Endothelial cell of umbilical vein (primary cell): ENCODE results near the gene PPP5C. TPM values are rescaled to one million over a fixed set of nuclear protein-coding genes. Genes with fewer than 3 reads are reported as not detected.

Source experiments
- BruUV-seq: library from RNA; stranded (reverse); fragments of 400-500 nt; replicated peaks from 2 replicates; lab custom pipeline; 2021; lab: Mats Ljungman, UMichigan
- CTCF ChIA-PET: fragments of 300-600, 350-600 bp; sonication (Branson Sonifier 250); formaldehyde crosslinking; loops from one replicate; lab custom pipeline; 2021; ENCODE audit warnings: antibody characterized with exemption, inconsistent platforms; lab: Charles Lee
- POLR2A ChIA-PET: fragments of 300-600, 350-600 bp; sonication (Branson Sonifier 250); formaldehyde crosslinking; loops from one replicate; lab custom pipeline; 2021; ENCODE audit warnings: antibody characterized with exemption, inconsistent platforms; lab: Charles Lee
- DNase-seq: peaks from one replicate; pipeline ENCODE4 v3.0.0-alpha.2; 2011; ENCODE audit warnings: low read depth, low spot score
- FAIRE-seq: peaks from 2 replicates; lab custom pipeline; 2011; peaks lifted over from hg19 to GRCh38; lab: Jason Lieb, UNC
- H2AFZ ChIP-seq: 2 replicates; pipeline ENCODE4 v1.6.0; 2012; ENCODE audit warnings: low read depth, low read length, control low read depth, inconsistent platforms
- H3K27ac ChIP-seq: 2 replicates; pipeline ENCODE4 v1.5.1; 2011; ENCODE audit warnings: low read depth, mild to moderate bottlenecking, control low read depth, low read length, moderate library complexity; ENCODE audit not compliant: insufficient read depth
- H3K27me3 ChIP-seq, 2 experiments: 2 replicates each; pipeline versions ENCODE4 v1.6.0 to v1.6.1; 2011; ENCODE audit warnings: low read length in 2 of 2, mixed read lengths in 1 of 2; ENCODE audit not compliant: control insufficient read depth in 2 of 2, insufficient read depth in 2 of 2
- H3K36me3 ChIP-seq, 2 experiments: 2 replicates in 1 of 2; 3 replicates in 1 of 2; pipeline ENCODE4 v1.5.1; 2011; ENCODE audit warnings: low read length in 2 of 2, mild to moderate bottlenecking in 1 of 2, moderate library complexity in 1 of 2; ENCODE audit not compliant: control insufficient read depth in 2 of 2, insufficient read depth in 2 of 2; ENCODE audit errors: extremely low read depth in 1 of 2
- H3K4me1 ChIP-seq: 3 replicates; pipeline ENCODE4 v1.5.1; 2011; ENCODE audit warnings: mild to moderate bottlenecking, low read length; ENCODE audit not compliant: control insufficient read depth, insufficient read depth; ENCODE audit errors: extremely low read depth
- H3K4me2 ChIP-seq: 2 replicates; pipeline ENCODE4 v1.6.1; 2011; ENCODE audit warnings: low read length, control low read depth, mixed read lengths; ENCODE audit not compliant: insufficient read depth
- H3K4me3 ChIP-seq, 3 experiments: fragments of 200-600 bp in 1 of 3; sonication (generic), shearing (Covaris generic) in 1 of 3; replicated peaks in 1 of 3; 2 replicates each; pipeline ENCODE4 v1.5.1; 2011 to 2016; ENCODE audit warnings: control low read depth in 3 of 3, low read length in 3 of 3, mild to moderate bottlenecking in 2 of 3, inconsistent platforms in 1 of 3, low read depth in 1 of 3, moderate library complexity in 1 of 3; ENCODE audit not compliant: insufficient read depth in 1 of 3
- H3K79me2 ChIP-seq: 2 replicates; pipeline ENCODE4 v1.6.0; 2012; ENCODE audit warnings: low read length, inconsistent platforms; ENCODE audit not compliant: control insufficient read depth, insufficient read depth
- H3K9ac ChIP-seq: replicated peaks from 2 replicates; pipeline ENCODE3; 2011; ENCODE audit warnings: low read length, control low read depth; ENCODE audit not compliant: insufficient read depth; ENCODE audit errors: extremely low read depth
- H3K9me1 ChIP-seq: replicated peaks from 3 replicates; pipeline ENCODE4 v1.6.0; 2011; ENCODE audit warnings: mild to moderate bottlenecking, low read length; ENCODE audit not compliant: control insufficient read depth, insufficient read depth; ENCODE audit errors: extremely low read depth
- H3K9me3 ChIP-seq: replicated peaks from 2 replicates; pipeline ENCODE4 v1.5.1; 2012; ENCODE audit warnings: low read length, inconsistent platforms; ENCODE audit not compliant: control insufficient read depth, insufficient read depth
- H4K20me1 ChIP-seq: replicated peaks from 2 replicates; pipeline ENCODE3; 2011; ENCODE audit warnings: mild to moderate bottlenecking, low read length; ENCODE audit not compliant: control insufficient read depth, insufficient read depth; ENCODE audit errors: extremely low read depth
- CTCF ChIP-seq, 2 donors: IDR thresholded peaks; 1 replicate in 1 of 2; 2 replicates in 1 of 2; pipeline ENCODE4 v1.5.1; 2011; ENCODE audit warnings: low read length in 2 of 2, mild to moderate bottlenecking in 2 of 2, moderate library complexity in 2 of 2, control low read depth in 1 of 2, inconsistent platforms in 1 of 2, low read depth in 1 of 2; ENCODE audit not compliant: insufficient read depth in 1 of 2; ENCODE audit errors: extremely low read depth in 1 of 2
- EZH2 ChIP-seq: IDR thresholded peaks from 2 replicates; pipeline ENCODE4 v1.6.1; 2012; ENCODE audit warnings: borderline replicate concordance, low read depth, mild to moderate bottlenecking, moderate library complexity, low read length, inconsistent platforms; ENCODE audit not compliant: severe bottlenecking
- FOS ChIP-seq: IDR thresholded peaks from 2 replicates; pipeline ENCODE4 v1.6.1; 2011; ENCODE audit warnings: mild to moderate bottlenecking, low read length, moderate library complexity, borderline replicate concordance; ENCODE audit not compliant: insufficient read depth
- GATA2 ChIP-seq: IDR thresholded peaks from 2 replicates; pipeline ENCODE4 v1.7.0; 2011; ENCODE audit warnings: low read depth, mild to moderate bottlenecking, moderate library complexity, mixed read lengths, low read length; ENCODE audit not compliant: insufficient read length, insufficient read depth
- JUN ChIP-seq: IDR thresholded peaks from 2 replicates; pipeline ENCODE4 v1.6.1; 2011; ENCODE audit warnings: borderline replicate concordance, low read depth; ENCODE audit not compliant: insufficient read length, insufficient read depth
- MYC ChIP-seq: IDR thresholded peaks from one replicate; pipeline ENCODE4 v1.6.1; 2011; ENCODE audit warnings: mild to moderate bottlenecking, low read depth, low read length
- POLR2A ChIP-seq: IDR thresholded peaks from 2 replicates; pipeline ENCODE4 v1.6.1; 2012; ENCODE audit warnings: low read depth, mild to moderate bottlenecking, control low read depth, low read length
- POLR2AphosphoS5 ChIP-seq: IDR thresholded peaks from 2 replicates; pipeline ENCODE4 v1.6.1; 2012; ENCODE audit warnings: low read depth, mild to moderate bottlenecking, control low read depth, low read length, moderate library complexity; ENCODE audit not compliant: insufficient read depth
- dilution Hi-C: fragments of 300-500 bp; cut with MboI; formaldehyde crosslinking; loops from one replicate; pipeline ENCODE4 v1.15.0; 2019; ENCODE audit warnings: low sequenced_read_pairs; ENCODE audit not compliant: extremely low pct_ligation_motif_present
- intact Hi-C: fragments of 100-400 bp; cut with micrococcal nuclease; formaldehyde crosslinking; loops from one replicate; pipeline ENCODE4 v1.10.0; 2022
- polyA plus RNA-seq, 4 experiments: library from polyadenylated mRNA; depleted of rRNA in 3 of 4; stranded (reverse) in 3 of 4; unstranded in 1 of 4; fragments of >200 nt; gene quantifications; 2 replicates each; pipeline versions ENCODE4 v1.2.1 to v1.2.3, GENCODE V29; 2011 to 2012; ENCODE audit warnings: missing spikeins in 1 of 4
- total RNA-seq: library from RNA; stranded (reverse); gene quantifications from 2 replicates; pipeline ENCODE4 v1.2.3, GENCODE V29; 2021
- TF ChIP-seq, protein P1 (sequence below): IDR thresholded peaks from 2 replicates; pipeline ENCODE4 v1.6.1; 2011; ENCODE audit not compliant: insufficient read depth, insufficient read length

The PPP5C gene
- total and polyA plus RNA-seq, 2 donors (not counting 3 experiments of a cell fraction or from before 2014, with no cell fraction given), result 114 to 172 TPM

DNA sequence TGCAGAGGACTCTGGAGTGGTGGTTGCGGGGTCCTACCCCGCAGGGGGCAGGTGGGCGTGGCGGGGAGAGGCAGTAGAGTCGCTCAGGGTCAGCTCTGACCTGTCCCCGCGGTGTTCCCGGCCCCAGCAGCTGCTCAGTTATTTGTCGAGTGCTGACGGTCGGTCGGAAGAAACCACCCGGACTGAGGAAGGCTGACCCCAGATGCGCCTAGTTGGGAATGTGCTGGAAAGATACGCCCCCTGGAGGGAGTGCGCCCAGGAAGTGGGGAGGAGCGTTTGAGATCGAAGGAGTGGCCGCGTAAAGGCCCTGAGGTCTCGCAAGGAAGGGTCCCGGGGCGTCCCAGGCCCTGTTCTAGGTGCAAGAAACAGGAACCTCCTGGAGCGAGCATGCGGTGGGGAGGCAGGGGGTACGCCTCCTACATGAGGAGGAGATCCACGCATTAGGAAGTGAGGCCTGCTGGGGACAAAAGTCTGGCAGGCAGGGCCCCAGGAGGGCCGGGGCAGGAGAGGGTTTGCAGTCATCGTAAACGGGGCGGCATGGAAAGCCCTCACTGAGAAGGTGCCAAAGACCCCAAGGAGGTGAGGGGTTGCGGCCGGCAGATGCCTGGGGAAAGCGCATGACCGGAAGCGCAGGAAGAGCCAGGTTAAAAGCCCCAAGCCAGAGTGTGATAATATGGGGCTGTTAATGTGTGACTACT is 57.3 kb downstream of the PPP5C start:
- intact Hi-C loops (no loop called here), dilution Hi-C loops (no loop called here)
- DNase-seq, result no peak
- no peak overlapping the region for H3K4me3 ChIP-seq
- H3K9me1 ChIP-seq, result no peaks in the 10 kb centered on the region
- no peak for FAIRE-seq
- POLR2A ChIA-PET, result no interaction called here
- peak overlapping the region; percentile 3 for H2AFZ ChIP-seq
- TF ChIP-seq, protein P1, sequence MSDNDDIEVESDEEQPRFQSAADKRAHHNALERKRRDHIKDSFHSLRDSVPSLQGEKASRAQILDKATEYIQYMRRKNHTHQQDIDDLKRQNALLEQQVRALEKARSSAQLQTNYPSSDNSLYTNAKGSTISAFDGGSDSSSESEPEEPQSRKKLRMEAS, result no peak
- no peak for TF ChIP-seq JUN
- TF ChIP-seq POLR2AphosphoS5, result no peak
- TF ChIP-seq FOS, result no peak
- no peak for TF ChIP-seq CTCF (IDR thresholded peaks at IDR 0.05; ENCODE audit: extremely low read depth in 1 of 2, insufficient read depth in 1 of 2, low read depth in 1 of 2, low read length in 2 of 2)
- no peak for TF ChIP-seq GATA2
- TF ChIP-seq POLR2A, result no peak
- TF ChIP-seq MYC, result no peak
- TF ChIP-seq EZH2, result no peak
- H3K79me2 ChIP-seq, result no peaks in the 10 kb centered on the region
- no peak overlapping the region for H3K4me2 ChIP-seq
- no peaks in the 10 kb centered on the region for H3K4me1 ChIP-seq
- no peak overlapping the region for H3K9ac ChIP-seq
- no peak overlapping the region for H3K27ac ChIP-seq
- H3K9me3 ChIP-seq, result no peaks in the 10 kb centered on the region
- no TSS peak for BruUV-seq
- H3K27me3 ChIP-seq, result peaks cover 30 to 31% of the 10 kb centered on the region in 2 experiments
- no peaks in the 10 kb centered on the region for H4K20me1 ChIP-seq
- H3K36me3 ChIP-seq, result no peaks in the 10 kb centered on the region
- CTCF ChIA-PET, result interaction anchor here (0.5 to 5.4 kb wide), 8 partner anchors 11 to 124 kb away, joined by 3 to 94 read pairs (median 6); no protein-coding TSS in a partner anchor
